Right atrium auricular region (tissue), 2 donors: Measurements from ENCODE around the gene TTLL5. TPM values are rescaled to one million over a fixed set of nuclear protein-coding genes. Genes with fewer than 3 reads are reported as not detected.

Experiments
- DNase-seq: peaks from one replicate; pipeline ENCODE4 v3.0.0-alpha.2; 2019; ENCODE audit warnings: low spot score
- H3K27ac ChIP-seq, 2 donors: fragments of 200-600 bp; sonication (generic); 1 replicate in 1 of 2; 2 replicates in 1 of 2; pipeline ENCODE4 v1.5.1; 2016 to 2019
- H3K27me3 ChIP-seq, 2 donors: fragments of 200-600 bp; sonication (generic); one replicate each; pipeline versions ENCODE4 v1.5.1 to v1.6.0; 2017 to 2019
- H3K36me3 ChIP-seq: fragments of 200-600 bp; sonication (generic); one replicate; pipeline ENCODE4 v1.5.1; 2016
- H3K4me1 ChIP-seq, 2 donors: fragments of 200-600 bp; sonication (generic); one replicate each; pipeline versions ENCODE4 v1.5.1 to v1.6.0; 2017 to 2019
- H3K4me3 ChIP-seq, 2 donors: fragments of 200-600 bp; sonication (generic); 1 replicate in 1 of 2; 2 replicates in 1 of 2; pipeline ENCODE4 v1.5.1; 2017 to 2019; ENCODE audit warnings: mild to moderate bottlenecking in 1 of 2, moderate library complexity in 1 of 2
- H3K9me3 ChIP-seq, 2 donors: fragments of 200-600 bp; sonication (generic); one replicate each; pipeline ENCODE4 v1.5.1; 2019
- CTCF ChIP-seq, 2 donors: fragments of 200-600 bp; sonication (generic); IDR thresholded peaks; one replicate each; pipeline ENCODE4 v1.5.1; 2019; ENCODE audit warnings: antibody characterized with exemption in 2 of 2
- total RNA-seq, 2 donors: library from RNA; depleted of rRNA; stranded (reverse); fragments of >200 nt; gene quantifications; one replicate each; pipeline ENCODE4 v1.1.0, GENCODE V29; 2016

Gene TTLL5
- total RNA-seq, 2 donors from 2014 or later: 15.3 to 22.6 TPM

DNA sequence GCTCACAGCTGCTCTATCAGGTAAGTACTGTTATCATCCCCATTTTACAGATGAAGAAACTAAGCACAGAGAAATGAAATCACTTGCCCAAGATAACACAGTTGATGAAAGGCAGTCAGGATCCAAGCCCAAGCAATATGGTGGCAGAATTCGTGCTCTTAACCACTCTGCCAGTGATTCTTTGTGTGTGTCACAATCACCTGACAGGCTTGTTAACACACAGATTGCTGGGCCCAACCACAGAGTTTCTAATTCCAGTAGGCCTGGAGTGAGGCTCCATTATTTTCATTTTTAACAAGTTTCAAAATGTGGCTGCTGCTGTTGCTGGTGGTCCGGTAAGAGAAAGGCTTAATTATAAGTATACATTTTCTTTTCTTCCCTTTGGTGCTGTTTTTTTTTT, 186.5 kb downstream of the TTLL5 start:
- peaks cover 0 to 4% of the 10 kb centered on the region in 2 donors for H3K4me1 ChIP-seq
- no peak for TF ChIP-seq CTCF (IDR thresholded peaks at IDR 0.05)
- DNase-seq: no peak
- no peaks in the 10 kb centered on the region for H3K9me3 ChIP-seq
- no peaks in the 10 kb centered on the region for H3K36me3 ChIP-seq
- no peaks in the 10 kb centered on the region for H3K27me3 ChIP-seq
- no peak overlapping the region for H3K4me3 ChIP-seq
- H3K27ac ChIP-seq: no peak overlapping the region

GRCh38 chr14:75848167-75848913, 187.3 kb downstream of the TTLL5 start:
- no peaks in the 10 kb centered on the region for H3K9me3 ChIP-seq
- peaks cover 0 to 4% of the 10 kb centered on the region in 2 donors for H3K4me1 ChIP-seq
- DNase-seq: no peak
- no peaks in the 10 kb centered on the region for H3K36me3 ChIP-seq
- no peak overlapping the region for H3K4me3 ChIP-seq
- H3K27me3 ChIP-seq: no peaks in the 10 kb centered on the region
- no peak overlapping the region for H3K27ac ChIP-seq
- no peak for TF ChIP-seq CTCF (IDR thresholded peaks at IDR 0.05)

GRCh38 chr14:75849300-75849895, 188.4 kb downstream of the TTLL5 start:
- Histone ChIP-seq H3K9me3 (no peaks in the 10 kb centered on the region), H3K27ac (no peak overlapping the region), H3K4me3 (no peak overlapping the region), H3K4me1 (peaks cover 0 to 4% of the 10 kb centered on the region in 2 donors), H3K36me3 (no peaks in the 10 kb centered on the region), H3K27me3 (no peaks in the 10 kb centered on the region)
- TF ChIP-seq CTCF (IDR thresholded peaks at IDR 0.05): no peak
- no peak for DNase-seq

DNA sequence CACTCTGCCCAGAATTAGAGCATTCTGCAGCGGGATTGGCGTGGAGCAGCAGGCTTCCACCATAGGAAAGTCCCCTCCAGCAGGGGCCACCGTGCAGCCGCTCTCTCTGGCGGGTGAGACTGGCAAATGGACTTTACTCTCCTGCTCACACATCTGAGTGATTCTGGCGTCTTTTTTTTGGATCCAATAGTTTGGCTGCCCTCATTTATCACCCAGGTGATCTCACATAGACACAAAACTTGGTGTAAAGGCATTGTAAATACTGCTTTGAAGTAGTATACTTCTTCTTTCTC, 190.5 kb downstream of the TTLL5 start:
- Histone ChIP-seq H3K4me1 (peaks cover 0 to 4% of the 10 kb centered on the region in 2 donors), H3K36me3 (peaks cover 8% of the 10 kb centered on the region), H3K27me3 (no peaks in the 10 kb centered on the region), H3K9me3 (no peaks in the 10 kb centered on the region), H3K4me3 (no peak overlapping the region), H3K27ac (no peak overlapping the region)
- TF ChIP-seq CTCF (IDR thresholded peaks at IDR 0.05): no peak
- DNase-seq: no peak

- H3K27me3 ChIP-seq: no peaks in the 10 kb centered on the region
- H3K4me3 ChIP-seq: no peak overlapping the region
- DNase-seq: no peak
- H3K4me1 ChIP-seq: no peaks in the 10 kb centered on the region
- TF ChIP-seq CTCF (IDR thresholded peaks at IDR 0.05): no peak
- no peak overlapping the region for H3K27ac ChIP-seq
- H3K9me3 ChIP-seq: no peaks in the 10 kb centered on the region
- H3K36me3 ChIP-seq: peaks cover 8% of the 10 kb centered on the region
Observed at GRCh38 chr14:75854111-75854799, 193.2 kb downstream of the TTLL5 start.
